Measurements from ENCODE around the gene PROSER1.
A peak's percentile ranks its signal among the peaks of the same experiment; 100 is the strongest.

DNA sequence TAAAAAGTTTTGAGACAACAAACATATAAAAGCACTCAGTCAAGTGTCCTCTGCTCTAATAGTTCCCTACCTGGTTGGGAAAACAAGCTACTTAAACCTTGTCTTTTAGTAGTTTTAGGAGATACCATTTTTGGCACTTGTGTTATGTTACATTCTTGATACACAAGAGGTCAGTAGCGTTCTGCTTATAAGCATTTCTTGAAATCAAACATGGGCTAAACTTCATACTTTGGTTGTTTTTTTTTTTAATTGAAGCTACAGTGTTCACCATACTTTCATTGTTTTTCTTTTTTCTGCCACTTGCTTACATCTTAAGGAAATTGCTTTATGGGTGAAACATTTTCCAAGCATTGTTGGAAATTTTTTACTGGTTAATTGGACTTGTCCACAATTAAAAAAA, 13.3 kb upstream of the PROSER1 start:
- peak; percentile 14 to 44 (median 34) for TF ChIP-seq CTCF (IDR thresholded peaks at IDR 0.05)
- TF ChIP-seq POLR2A (IDR thresholded peaks at IDR 0.05), result no peak
